Activated T-cell treated with anti-CD3 and anti-CD28 coated beads, Interleukin-2, amount 50 U/mL, for 1 hour (primary cell): ENCODE data around the gene DSG2.
"Not testable (repeated sequence)": the region's sequence is repeated elsewhere in the genome, so short reads cannot be mapped to it uniquely, and the experiment has no call there.

Experiments
- DNase-seq: peaks from one replicate; pipeline ENCODE4 v3.0.0-alpha.2; 2020

Gene DSG2

DNA sequence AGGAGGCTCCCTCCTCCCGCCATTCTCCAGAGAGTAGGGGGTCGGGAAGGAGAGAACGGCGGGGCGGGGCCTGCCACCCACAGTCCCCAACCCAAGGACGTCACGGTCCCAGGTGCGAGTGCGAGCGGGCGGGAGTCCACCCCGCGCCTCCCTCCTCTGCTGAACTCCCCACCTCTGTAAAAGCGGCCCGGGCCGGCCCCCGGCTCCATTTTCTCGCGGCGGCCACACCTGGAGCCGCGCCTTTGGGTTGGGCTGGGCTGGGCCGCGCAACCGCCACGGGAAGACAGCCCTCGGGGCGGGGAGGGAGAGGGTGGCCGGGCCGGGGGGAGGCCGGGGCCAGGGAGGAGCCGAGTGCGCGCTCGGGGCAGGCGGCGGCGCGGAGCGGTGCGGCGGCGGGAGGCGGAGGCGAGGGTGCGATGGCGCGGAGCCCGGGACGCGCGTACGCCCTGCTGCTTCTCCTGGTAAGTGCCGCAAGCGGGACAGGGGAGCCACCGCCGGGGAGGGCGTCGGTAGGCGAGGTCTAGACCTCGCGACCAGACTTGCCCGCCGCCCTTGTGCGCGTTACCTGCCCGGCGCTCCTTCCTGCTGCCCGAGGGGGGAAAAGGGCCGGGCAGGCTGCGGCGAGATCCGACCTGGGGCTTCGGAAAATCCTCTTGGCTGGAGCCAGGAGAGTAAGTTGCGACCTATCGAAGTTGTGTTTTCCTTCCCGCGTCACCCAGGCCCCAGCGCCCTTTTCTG, at the start of gene DSG2:
Gene DSG2 (plus strand): TSS at position 342 of the 738 bp plus-strand sequence. CDS start 75 bp downstream, at position 417.
- no peak for DNase-seq

DNA sequence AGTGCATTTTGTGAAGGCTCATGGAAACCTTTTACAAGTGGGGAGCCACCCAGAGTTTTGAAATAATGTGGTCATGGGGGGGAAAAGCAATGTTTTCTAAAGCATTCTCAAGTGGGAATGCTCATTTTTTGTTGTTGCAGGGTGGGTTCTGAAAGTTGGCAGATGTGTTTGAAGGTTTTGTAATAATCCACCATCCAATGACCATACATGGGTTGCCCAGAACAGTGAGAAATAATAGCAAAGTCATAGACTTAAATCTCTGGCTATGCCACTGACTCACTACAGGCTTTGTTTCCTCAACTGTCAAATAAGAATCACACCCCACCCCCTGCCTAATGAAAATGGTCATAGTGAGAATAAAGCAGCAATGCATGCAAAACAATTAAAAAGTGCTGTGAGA, 47.6 kb upstream of the DSG2 start:
- no peak for DNase-seq

DNA sequence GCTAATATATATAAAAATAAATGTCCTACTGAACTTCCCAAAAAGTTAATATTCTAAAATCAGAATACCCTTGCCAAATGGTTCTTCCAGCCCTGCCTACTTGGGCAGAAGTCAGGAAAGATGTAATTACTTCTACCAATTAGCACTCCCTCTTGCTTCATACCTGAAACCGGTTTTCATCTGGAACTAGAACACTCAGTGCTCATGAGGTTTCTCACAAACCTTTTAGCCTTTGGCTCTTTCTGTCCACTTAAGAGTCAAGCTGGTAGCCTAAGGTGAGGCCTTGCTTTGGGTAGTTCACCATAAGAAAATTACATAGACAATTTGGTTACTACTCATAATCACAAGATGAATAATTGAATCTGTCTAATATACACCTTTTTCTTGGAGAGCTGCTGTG, 46.4 kb upstream of the DSG2 start:
- DNase-seq, result no peak

DNA sequence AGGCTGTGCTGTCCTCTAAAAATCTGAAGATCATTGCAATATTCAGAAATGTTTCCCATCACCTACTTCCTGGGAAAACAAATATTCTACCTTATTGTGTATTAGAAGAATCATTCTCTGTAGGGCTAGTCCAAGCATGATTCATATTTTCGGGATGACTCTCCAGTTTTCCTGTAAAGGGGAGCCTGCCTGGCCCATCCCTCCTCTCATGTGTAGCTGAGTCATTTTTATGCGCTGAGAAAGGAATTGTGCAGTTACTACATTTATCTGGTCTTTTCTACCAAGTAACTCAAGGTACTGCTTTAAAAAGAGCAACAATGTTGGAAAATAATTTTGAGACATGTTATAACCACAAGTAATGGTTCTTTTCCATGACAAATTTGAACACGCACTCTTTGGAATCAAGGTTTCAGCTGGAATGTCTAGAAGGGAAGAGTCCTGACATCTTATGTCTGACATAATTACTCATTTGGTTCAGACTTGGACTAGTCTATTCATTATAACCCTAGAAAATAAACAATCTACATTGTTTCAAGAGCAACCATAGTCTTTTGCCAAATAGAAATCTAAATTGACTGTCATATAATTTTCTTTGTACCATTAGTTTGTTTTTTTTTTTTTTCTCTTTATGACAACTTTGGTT, 43.8 kb upstream of the DSG2 start:
- no peak for DNase-seq

DNA sequence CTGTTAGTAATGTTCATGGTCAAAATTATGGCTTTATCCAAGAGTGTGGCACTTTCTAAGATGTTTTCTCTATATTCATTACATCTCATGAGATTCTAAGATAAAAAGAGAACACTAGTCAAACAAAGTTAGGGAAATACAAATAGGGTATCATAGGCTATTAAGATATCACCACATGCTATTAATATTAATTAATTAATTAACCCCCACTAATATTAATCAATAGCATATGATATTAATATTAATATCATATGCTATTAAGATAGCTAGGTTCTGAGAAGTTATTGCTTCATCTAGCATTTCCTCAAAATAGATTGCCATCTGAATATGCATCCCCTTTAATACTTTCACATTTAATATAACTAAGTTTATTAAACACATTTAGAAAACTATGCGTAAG, 28.3 kb upstream of the DSG2 start:
- no peak for DNase-seq

DNA sequence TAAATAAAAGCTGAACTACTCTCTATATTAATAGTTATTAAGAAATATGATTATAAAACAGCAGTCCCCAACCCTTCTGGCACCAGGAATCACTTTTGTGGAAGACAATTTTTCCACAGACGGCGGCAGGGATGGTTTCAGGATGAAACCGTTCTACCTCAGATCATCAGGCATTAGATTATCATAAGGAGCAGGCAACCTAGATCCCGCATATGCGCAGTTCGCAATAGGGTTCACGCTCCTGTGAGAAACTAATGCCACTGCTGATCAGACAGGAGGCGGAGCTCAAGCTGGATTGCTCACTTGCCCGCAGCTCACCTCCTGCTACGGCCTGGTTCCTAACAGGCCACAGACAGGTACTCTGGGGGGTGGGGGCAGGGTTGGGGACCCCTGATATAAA, 19.3 kb upstream of the DSG2 start:
- DNase-seq, result no peak

DNA sequence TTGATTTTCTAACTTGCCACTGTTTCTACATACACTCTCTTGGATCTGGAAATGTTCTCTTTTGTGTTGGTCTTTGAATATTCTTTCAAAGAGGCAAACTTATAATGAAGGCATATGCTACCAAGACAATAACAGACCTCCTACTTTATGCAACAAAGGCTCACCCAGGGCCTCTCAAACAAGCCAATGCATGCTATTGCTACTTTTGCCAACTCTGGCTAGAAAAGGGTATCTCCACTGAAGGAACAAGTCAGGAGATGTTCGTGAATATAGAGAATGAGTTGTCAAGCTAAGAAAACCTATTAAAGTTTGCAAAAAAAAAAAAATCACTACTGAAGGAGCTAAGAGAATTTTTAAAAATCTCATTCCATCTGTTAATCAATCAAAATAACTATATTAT, 15.9 kb upstream of the DSG2 start:
- no peak for DNase-seq

DNA sequence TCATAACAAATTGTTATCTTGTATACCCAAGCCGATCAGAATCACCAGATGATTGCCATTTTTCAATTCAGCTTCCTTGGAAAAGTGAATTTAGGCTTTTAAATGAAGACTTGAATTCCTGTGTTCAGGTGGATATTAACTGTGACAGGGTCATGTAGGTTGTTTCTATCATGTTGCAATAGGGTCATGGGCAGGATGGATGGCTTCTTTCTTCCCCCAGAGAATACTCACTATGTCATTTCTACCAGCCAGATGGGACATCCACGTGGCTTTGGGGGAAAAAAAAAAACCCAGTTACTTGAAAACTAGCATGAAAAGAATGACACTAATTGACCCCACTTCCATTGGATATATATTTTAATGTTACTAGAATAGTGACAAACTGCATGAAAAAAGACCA, 14.6 kb upstream of the DSG2 start:
- DNase-seq, result no peak

DNA sequence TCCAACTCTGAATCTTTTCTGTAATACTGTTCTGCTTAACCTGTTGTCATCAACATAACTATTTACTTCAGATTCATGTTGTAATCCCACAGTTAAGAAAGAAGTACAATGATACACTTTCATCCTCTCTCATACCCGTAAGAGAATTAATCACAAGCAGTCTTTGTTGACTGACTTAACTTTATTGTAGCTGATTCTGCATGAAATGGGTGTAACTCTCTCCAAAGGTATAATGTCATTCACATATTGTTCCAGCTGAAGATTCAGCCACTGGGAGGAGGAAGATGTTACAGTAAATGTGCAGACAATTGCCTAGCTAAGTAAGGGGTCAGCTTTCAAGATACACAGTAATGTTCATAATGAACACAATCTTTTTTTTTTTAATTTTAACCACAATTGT, 13.5 kb upstream of the DSG2 start:
- no peak for DNase-seq

DNA sequence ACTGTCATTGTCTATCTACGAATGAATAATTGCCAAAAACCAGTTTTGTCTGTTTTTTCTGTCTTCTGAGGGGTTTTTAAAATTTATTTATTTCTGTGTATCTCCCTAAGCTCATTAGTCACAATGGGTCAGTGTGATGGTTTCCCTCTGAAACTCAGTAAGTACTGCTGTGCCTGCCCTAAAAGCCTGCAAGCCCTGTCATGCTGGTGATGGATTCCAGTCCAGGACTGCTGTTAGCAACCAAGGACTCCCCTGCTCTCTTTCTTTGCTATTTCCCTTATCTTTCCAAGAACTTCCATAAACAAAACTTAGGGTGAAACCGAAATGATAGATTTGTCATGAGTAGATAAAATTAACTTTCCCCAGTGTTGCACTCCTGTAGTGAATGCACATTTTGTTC, 11.8 kb upstream of the DSG2 start:
- no peak for DNase-seq

DNA sequence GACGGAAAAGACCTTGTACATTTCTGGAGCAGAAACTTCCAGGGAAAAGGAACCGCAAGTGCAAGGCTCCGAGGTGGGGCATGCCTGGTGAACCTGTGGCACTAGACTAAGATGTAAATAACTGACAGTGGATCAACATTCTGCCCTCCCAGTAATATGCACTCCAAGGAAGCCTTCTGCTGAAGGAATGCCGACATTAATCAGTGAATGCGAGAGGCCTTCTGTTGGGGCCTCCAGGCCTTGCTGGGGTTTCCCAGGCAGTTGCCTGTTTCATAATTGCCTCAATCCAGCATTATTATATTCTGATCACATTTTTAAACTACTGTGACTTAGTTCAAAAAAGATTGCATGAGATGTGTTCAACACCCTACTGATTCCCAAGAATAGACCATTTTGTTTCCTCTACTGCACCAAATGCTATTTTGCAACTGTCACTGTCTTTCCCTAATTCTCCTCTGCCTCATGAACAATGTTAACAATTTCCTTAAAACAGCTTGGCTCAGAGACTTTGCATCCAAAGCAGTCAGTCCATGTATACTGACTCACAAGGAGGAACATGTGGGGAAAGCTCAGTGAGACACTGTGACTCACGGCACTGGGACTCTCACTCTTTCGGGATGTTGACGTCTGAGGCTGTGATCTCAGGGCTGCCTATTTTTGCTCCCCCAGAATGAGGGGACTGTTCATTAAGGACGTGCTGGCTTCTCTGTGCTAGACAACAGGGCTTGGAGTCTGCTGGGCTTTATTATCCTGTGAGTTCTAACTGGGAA, 10.5 kb upstream of the DSG2 start:
- no peak for DNase-seq

DNA sequence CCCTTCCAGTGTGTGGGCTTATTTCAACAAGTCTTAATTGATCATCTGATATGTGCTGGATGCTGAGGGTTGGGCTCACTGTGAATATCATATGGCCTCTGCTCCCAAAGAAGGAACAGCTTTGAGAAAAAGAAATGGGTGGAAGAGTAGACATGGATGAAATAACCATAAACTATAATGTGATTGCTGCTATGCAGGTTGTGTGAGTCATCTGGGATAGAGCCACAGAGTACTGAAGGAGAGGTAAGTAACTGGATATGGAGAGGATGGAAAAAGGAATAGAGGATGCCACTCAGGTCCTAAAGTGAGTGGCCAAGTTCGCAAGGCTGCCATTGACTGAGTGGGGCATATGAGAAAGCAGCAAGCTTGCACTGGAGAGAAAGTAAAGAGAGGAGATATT, 8.7 kb upstream of the DSG2 start:
- DNase-seq, result no peak

DNA sequence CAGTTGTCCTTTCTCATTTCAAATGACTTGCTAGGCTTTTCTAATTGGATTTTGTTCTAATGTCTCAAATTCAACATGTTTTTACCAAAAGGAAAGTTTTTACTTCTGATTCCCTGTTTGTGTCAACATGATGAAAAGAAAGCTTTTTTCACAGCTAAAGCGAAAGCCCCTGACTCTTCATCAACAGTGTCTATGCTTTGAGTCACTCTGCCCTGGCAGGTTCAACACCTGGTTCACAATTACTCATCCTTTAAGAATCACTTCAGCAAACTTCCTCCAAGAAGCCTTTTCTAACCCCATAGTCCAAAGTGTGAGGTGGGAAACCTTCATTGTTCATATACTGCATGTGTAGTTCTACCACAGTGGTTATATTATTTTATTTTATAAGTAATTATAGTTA, 7.6 kb upstream of the DSG2 start:
- no peak for DNase-seq

DNA sequence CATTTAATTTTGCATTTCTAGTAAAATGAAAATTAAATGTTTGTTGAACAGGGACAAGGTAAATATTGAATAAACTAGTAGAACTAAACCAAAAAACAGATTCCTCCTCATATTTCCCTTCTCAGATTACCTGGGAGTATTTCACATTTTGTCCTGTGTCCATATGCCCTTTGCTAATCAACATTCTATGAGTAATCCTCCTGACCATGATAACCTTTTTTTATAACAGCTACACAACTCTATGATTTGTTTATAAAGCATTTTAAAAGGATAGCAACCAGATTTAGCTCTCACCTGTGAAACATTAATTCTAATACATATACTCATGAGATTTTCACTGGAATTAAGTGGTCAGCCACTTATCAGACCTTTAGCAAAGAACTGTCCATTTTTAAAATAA, 7.1 kb upstream of the DSG2 start:
- DNase-seq, result no peak

DNA sequence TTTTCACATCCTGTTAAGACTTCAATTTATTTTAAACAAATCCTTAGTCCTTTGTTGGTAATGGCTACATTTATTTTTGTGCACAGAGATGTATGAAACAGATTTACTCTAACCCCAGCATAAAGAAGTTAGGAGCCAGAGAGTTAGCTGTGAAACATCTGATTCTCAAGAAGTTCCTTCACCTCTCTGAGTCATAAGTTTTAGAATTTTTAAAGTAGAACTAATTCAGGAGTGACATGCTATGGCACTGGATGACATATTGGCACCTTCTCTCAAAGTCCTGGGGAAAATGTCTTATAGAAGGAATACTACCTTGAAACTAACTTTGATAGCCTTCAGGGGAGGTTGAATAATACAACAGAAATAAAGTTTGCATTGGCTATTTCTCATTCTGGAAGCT, 6.4 kb upstream of the DSG2 start:
- DNase-seq, result no peak

DNA sequence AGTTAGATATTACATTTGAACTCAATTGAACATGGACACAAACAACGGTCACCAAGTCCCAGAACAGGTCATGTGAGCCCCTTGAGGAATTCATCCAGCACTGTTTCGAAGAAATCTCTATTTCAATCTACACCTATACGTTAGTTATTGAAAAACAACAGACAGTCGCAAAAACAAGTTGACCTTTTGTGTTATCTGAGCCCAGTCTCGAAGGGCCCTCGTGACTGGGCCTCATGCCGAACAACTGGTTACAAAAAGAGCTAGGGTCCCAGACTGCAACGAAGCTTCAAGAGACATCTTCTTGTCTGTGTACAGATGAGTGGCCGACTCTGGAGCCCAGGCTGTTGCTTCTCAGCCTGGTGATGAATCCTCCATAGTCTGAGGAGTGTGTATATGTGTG, 5.3 kb upstream of the DSG2 start:
- no peak for DNase-seq

DNA sequence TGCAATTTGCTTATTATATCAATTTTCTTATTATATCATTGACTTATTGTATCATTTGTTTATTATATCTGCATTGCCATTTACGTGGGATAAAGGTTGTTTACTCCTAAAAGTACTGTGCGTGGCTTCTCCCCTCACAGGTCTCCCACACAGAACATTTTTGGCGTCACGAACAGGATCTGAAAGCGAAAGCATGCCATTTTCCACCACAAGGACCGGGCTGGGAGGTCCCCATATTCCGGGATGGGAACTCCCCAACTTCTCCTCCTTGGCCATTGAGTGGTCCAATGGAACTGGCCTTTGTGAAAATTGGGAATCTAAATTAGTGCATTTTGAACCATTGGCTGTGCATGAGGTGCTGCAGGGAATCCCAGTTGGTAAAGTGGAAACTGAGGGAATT, 4.8 kb upstream of the DSG2 start:
- DNase-seq, result no peak

DNA sequence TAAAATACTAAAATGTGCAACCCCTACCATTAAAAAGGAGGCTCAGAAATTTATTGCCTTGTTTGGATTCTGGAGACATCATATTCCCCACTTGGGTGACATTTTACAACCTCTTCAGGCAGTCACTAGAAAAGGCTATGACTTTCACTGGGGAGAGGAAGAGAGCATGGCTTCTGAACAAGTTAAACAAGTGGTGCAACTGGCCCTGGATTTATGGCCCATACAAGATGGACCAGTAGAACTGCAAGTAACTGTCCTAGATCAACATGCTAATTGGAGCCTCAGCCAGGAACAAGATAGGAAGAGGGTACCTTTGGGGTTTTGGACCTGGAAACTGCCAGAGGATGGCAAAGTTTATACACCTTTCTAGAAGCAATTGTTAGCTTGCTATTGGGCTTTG, 4.0 kb upstream of the DSG2 start:
- DNase-seq, result no peak

DNA sequence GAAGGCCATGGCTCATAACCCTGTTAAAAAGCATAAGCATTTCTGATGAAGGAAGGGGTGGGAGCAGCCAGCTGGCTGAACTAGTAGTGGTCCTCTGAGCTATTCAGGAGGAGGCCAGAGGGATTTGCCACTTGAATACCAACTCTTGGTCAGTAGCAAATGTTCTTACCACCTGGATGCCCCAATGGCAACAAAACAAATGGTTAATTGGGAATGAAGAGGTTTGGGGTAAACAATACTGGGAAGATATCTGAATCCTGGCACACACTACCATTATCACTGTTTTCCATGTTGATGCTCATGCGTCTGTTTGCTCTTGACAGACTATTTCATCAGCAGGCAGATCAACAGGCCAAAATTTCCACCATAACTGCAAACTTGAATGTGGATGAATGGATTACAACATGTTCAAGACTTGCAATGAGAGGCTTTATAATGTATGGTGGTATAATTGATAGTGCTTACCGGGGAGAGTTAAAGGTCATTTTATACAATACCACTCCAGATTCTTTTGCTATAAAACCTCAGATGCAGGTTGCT, 3.2 kb upstream of the DSG2 start:
- DNase-seq, result not testable (repeated sequence)

DNA sequence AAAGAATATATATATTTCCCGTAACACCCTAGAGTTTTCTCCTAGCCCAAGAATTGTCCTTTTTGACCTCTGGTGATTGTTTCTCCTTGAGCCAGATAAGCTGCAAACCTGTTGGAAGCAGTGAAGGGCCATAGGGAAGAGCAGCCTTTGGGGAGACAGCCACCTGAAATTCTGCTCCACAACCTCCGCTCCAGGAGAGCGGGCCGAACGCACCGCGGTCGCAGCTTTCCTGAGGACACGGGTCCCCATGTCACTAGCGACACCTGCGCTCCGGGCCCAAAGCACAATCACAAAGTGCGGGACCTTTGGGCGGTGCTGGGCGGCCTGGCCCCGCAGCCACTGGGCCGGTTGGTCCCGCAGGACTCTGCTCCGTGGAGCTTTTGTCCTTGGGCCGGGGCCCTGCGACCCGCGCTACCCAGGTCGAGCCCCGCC, 557 bp upstream of the DSG2 start:
- no peak for DNase-seq

DNA sequence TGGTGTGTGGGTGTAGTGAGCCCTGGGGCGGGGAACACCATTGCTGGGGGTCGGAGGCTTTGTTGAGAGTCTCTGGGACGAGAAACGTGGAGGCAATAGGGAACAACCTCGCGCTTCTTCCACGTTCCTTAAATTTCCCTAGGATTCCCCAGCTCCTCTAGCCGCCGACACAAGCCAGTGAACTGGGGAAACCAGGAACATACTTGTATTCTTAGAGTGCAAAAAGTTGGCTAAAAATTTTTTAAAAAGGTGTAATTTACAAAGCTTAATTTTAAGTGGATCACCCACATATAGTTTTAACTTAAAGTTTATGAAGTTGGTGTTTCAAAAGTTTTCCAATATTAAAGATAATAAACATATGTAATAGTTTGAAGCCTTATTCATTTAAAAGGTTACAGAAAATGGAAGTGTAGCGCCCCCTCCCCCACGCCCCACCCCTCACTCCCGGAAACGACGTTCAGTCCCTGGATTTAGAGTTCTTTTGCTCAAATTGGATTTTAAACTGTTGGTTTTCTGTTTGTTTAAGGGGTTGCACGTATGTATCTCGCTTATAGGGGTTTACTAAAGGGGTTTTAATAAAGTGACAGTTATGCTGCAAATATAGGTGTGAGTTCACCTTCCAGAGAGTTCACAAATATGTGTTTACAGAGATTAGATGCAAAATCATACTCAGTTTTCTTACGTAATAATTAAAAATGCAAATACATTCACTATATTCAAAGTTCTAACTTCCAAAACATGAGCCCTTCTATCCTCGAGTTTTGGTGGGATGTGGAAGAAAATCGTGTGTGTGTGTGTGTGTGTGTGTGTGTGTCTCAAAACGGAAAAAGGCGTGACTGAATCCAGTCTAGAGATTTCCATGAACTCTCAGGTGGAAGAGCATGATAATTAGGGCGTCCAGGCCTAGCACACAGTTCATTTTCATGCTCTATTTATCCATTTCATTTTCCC, 872 bp downstream of the DSG2 start:
- no peak for DNase-seq

DNA sequence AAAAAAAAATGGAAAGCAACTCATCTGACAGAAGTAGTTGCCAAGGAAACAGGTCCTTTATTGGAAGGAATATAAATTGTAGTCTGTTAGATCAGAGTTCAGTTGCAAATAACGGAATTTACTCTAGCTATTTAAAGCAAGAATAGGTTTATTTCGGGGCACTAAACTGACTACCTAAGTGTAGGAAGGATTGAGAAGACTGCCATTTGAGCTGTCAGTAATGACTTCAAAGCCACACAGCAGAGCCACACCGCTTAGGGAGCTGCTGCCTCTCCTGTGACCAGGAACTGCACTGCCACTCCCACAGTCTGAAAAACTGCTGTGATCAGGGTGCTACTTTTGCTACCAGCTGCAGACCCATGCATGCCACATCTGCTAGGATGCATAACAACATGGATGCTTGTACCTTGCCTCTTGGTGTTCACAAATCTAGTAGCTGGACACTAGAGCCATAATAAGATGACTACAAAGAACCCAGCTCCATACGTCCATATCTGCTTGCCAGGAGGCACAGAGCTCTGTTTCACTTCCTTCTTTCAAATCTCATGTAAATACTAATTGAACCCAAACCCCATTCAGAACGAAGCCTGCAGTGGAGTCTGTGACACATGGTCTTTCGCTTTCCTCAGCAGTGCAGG, 2.2 kb downstream of the DSG2 start:
- no peak for DNase-seq
